Gastroesophageal sphincter (tissue), 2 donors: ENCODE measurements around the gene STC2.

Experiments used
- EP300 ChIP-seq: sonication (generic); formaldehyde crosslinking; IDR thresholded peaks from one replicate; pipeline ENCODE4 v1.6.1; 2017; ENCODE audit warnings: antibody characterized with exemption, mild to moderate bottlenecking
- POLR2A ChIP-seq, 2 donors: fragments of 450-650 bp; IDR thresholded peaks; one replicate each; pipeline ENCODE4 v1.6.1; 2017; ENCODE audit warnings: antibody characterized with exemption in 2 of 2, mild to moderate bottlenecking in 2 of 2, moderate library complexity in 1 of 2

DNA sequence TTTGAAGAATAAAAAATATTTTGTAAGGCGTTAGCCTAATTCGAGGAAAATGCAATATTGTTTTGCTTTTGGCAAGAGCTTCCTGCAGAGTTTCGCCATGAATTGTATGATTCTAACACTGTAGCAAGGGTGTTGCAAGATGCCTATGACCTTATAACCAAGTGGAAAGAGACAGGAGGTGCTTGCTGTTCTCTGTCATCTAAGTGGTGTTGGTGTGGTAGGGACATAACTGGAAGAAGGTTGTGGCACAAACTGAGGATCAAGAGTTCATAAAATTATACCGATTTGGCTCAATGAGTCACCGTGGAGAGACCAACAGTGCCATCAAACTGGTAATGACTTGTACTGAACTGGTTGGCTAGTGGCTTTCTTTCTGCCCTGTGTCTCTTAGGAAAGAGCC, 6.3 kb downstream of the STC2 start:
- TF ChIP-seq POLR2A (IDR thresholded peaks at IDR 0.05) (no peak), EP300 (no peak)
